IMR-90 (cell line): ENCODE measurements around the gene MAML3. TPM values are rescaled to one million over a fixed set of nuclear protein-coding genes. Genes with fewer than 3 reads are reported as not detected.

Source experiments
- ATAC-seq: fragments of 200-7000 bp; cut with Tn5 transposase; 2 replicates; pipeline ENCODE4 v1.9.1; 2020; ENCODE audit warnings: low read depth, mild to moderate bottlenecking, moderate library complexity
- BruUV-seq: library from RNA; stranded (reverse); fragments of 400-500 nt; replicated peaks from 2 replicates; lab custom pipeline; 2021; lab: Mats Ljungman, UMichigan
- CTCF ChIA-PET: fragments of 300-600 bp; formaldehyde crosslinking; extraction: SDS; loops from one replicate; lab custom pipeline; 2021; ENCODE audit warnings: antibody characterized with exemption; lab: Yijun Ruan, JAX
- POLR2A ChIA-PET: fragments of 300-600 bp; sonication (Branson Sonifier 250); formaldehyde crosslinking; loops from one replicate; lab custom pipeline; 2022; ENCODE audit warnings: antibody characterized with exemption; ENCODE audit not compliant: unreplicated experiment; lab: Charles Lee
- DNase-seq: peaks from one replicate; pipeline ENCODE4 v3.0.0; 2013
- H2AFZ ChIP-seq: replicated peaks from 2 replicates; pipeline ENCODE3; 2013; ENCODE audit warnings: low read length, mild to moderate bottlenecking; ENCODE audit not compliant: poor library complexity
- H2AK5ac ChIP-seq: 2 replicates; pipeline ENCODE4 v1.6.1; 2013; ENCODE audit warnings: low read depth, low read length, inconsistent platforms
- H2AK9ac ChIP-seq: replicated peaks from 2 replicates; pipeline ENCODE3; 2013; ENCODE audit warnings: mild to moderate bottlenecking, low read depth, low read length, moderate library complexity; ENCODE audit not compliant: poor library complexity
- H2BK120ac ChIP-seq: 2 replicates; pipeline ENCODE4 v1.6.1; 2013; ENCODE audit warnings: low read depth, low read length, inconsistent platforms
- H2BK15ac ChIP-seq: 3 replicates; pipeline ENCODE4 v1.6.1; 2013; ENCODE audit warnings: low read depth, low read length, inconsistent platforms
- H2BK20ac ChIP-seq: 2 replicates; pipeline ENCODE4 v1.6.1; 2013; ENCODE audit warnings: low read depth, mild to moderate bottlenecking, inconsistent platforms, low read length, moderate library complexity
- H2BK5ac ChIP-seq: 2 replicates; pipeline ENCODE4 v1.6.1; 2013; ENCODE audit warnings: mild to moderate bottlenecking, low read depth, low read length, inconsistent platforms; ENCODE audit not compliant: poor library complexity, severe bottlenecking
- H3K14ac ChIP-seq: replicated peaks from 2 replicates; pipeline ENCODE4 v1.6.1; 2013; ENCODE audit warnings: low read depth, low read length, inconsistent platforms
- H3K18ac ChIP-seq: 2 replicates; pipeline ENCODE4 v1.6.1; 2013; ENCODE audit warnings: low read depth, low read length, control low read depth
- H3K23ac ChIP-seq: 2 replicates; pipeline ENCODE4 v1.6.1; 2013; ENCODE audit warnings: low read depth, low read length, inconsistent platforms
- H3K27ac ChIP-seq: 2 replicates; pipeline ENCODE4 v1.5.1; 2013; ENCODE audit warnings: mild to moderate bottlenecking, control low read depth, low read length; ENCODE audit not compliant: insufficient read depth
- H3K27me3 ChIP-seq: 2 replicates; pipeline ENCODE4 v1.6.1; 2013; ENCODE audit warnings: low read length; ENCODE audit not compliant: control insufficient read depth, insufficient read depth
- H3K36me3 ChIP-seq: 2 replicates; pipeline ENCODE4 v1.6.1; 2013; ENCODE audit warnings: low read length, mixed read lengths; ENCODE audit not compliant: control insufficient read depth, insufficient read depth
- H3K4ac ChIP-seq: 2 replicates; pipeline ENCODE4 v1.6.1; 2013; ENCODE audit warnings: low read depth, low read length, inconsistent platforms
- H3K4me1 ChIP-seq: 2 replicates; pipeline ENCODE4 v1.6.1; 2013; ENCODE audit warnings: low read length, mixed read lengths; ENCODE audit not compliant: control insufficient read depth, insufficient read depth
- H3K4me2 ChIP-seq: 2 replicates; pipeline ENCODE4 v1.6.1; 2013; ENCODE audit warnings: low read depth, mild to moderate bottlenecking, control low read depth, low read length, moderate library complexity
- H3K4me3 ChIP-seq: 2 replicates; pipeline ENCODE4 v1.5.1; 2013; ENCODE audit warnings: low read depth, mild to moderate bottlenecking, control low read depth, low read length, moderate library complexity; ENCODE audit not compliant: insufficient read depth
- H3K56ac ChIP-seq: 2 replicates; pipeline ENCODE4 v1.6.1; 2013; ENCODE audit warnings: low read length, inconsistent platforms; ENCODE audit not compliant: insufficient read depth; ENCODE audit errors: extremely low read depth
- H3K79me1 ChIP-seq, 2 experiments: 2 replicates each; pipeline ENCODE4 v1.6.1; 2013; ENCODE audit warnings: low read length in 2 of 2, inconsistent platforms in 1 of 2, low read depth in 1 of 2
- H3K9ac ChIP-seq: 2 replicates; pipeline ENCODE4 v1.6.1; 2013; ENCODE audit warnings: low read depth, low read length, control low read depth
- H3K9me1 ChIP-seq: 2 replicates; pipeline ENCODE4 v1.6.1; 2013; ENCODE audit warnings: low read length, inconsistent platforms; ENCODE audit not compliant: insufficient read depth
- H3K9me3 ChIP-seq: 2 replicates; pipeline ENCODE4 v1.6.1; 2013; ENCODE audit warnings: low read length; ENCODE audit not compliant: control insufficient read depth, insufficient read depth
- H4K20me1 ChIP-seq: 2 replicates; pipeline ENCODE4 v1.6.1; 2013; ENCODE audit warnings: low read length, inconsistent platforms; ENCODE audit not compliant: insufficient read depth
- H4K5ac ChIP-seq: 2 replicates; pipeline ENCODE4 v1.6.1; 2013; ENCODE audit warnings: mild to moderate bottlenecking, low read depth, low read length, control low read depth
- H4K8ac ChIP-seq, 2 experiments: 2 replicates each; pipeline ENCODE4 v1.6.1; 2013; ENCODE audit warnings: low read depth in 2 of 2, low read length in 2 of 2, control low read depth in 1 of 2, inconsistent platforms in 1 of 2
- H4K91ac ChIP-seq: 2 replicates; pipeline ENCODE4 v1.6.1; 2013; ENCODE audit warnings: low read depth, low read length, inconsistent platforms; ENCODE audit not compliant: insufficient read depth
- CTCF ChIP-seq: conservative IDR thresholded peaks from 2 replicates; pipeline ENCODE4 v1.5.1; 2012; ENCODE audit warnings: mild to moderate bottlenecking, low read depth, low read length, improper control_type of control experiment
- FOS ChIP-seq: fragments of 150-350 bp; IDR thresholded peaks from 2 replicates; pipeline ENCODE4 v1.6.1; 2016; ENCODE audit warnings: low read depth, low read length
- MAFK ChIP-seq: IDR thresholded peaks from 2 replicates; pipeline ENCODE4 v1.6.1; 2012; ENCODE audit warnings: low read depth, low read length, improper control_type of control experiment
- RCOR1 ChIP-seq: IDR thresholded peaks from 2 replicates; pipeline ENCODE4 v1.6.1; 2012; ENCODE audit warnings: mild to moderate bottlenecking, low read length, improper control_type of control experiment; ENCODE audit not compliant: insufficient replicate concordance
- RFX5 ChIP-seq: IDR thresholded peaks from 2 replicates; pipeline ENCODE4 v1.8.0; 2012; ENCODE audit warnings: low read depth, mild to moderate bottlenecking, low read length, moderate library complexity
- WGBS, 2 experiments: methylation state at CpG; one replicate each; pipeline versions ENCODE4 v1.1.5 to v1.1.7; 2013; ENCODE audit warnings: missing lambda C conversion rate in 2 of 2; ENCODE audit not compliant: insufficient read length in 1 of 2; ENCODE audit errors: extremely low coverage in 2 of 2; 5-methylcytosine and 5-hydroxymethylcytosine counted together
- dilution Hi-C: fragments of 300-500 bp; cut with HindIII; formaldehyde crosslinking; loops from one replicate; pipeline ENCODE4 v1.14.3; 2018; ENCODE audit warnings: low sequenced_read_pairs; ENCODE audit not compliant: unreplicated experiment
- in situ Hi-C: fragments of 300-500 bp; cut with MboI; formaldehyde crosslinking; loops from 3 replicates; pipeline ENCODE4 v1.14.3; 2019; ENCODE audit warnings: low sequenced_read_pairs, inconsistent platforms, mixed read lengths
- intact Hi-C: fragments of 100-400 bp; cut with micrococcal nuclease; formaldehyde crosslinking; loops from 2 replicates; pipeline ENCODE4 v1.10.0; 2022
- polyA plus RNA-seq, 3 experiments: library from polyadenylated mRNA; depleted of rRNA; stranded (reverse); fragments of >200 nt; gene quantifications; 2 replicates each; pipeline ENCODE4 v1.2.3, GENCODE V29; 2012; ENCODE audit warnings: low replicate concordance in 1 of 3
- total RNA-seq: library from RNA; depleted of rRNA; stranded (reverse); fragments of >200 nt; gene quantifications from 2 replicates; pipeline ENCODE4 v1.2.3, GENCODE V29; 2012

The MAML3 gene
- total and polyA plus RNA-seq, 2 of the 4 experiments (the other 2 are of a cell fraction) = 0.90 to 1.7 TPM

GRCh38 chr4:139903845-139904244 lies 250.1 kb downstream of the MAML3 start:
- ChIA-PET CTCF (no interaction called here), POLR2A (no interaction called here)
- Histone ChIP-seq H3K4ac (peak overlapping the region; percentile 24), H4K8ac (no peak overlapping the region), H3K79me1 (peaks cover 0 to 4% of the 10 kb centered on the region in 2 experiments; a peak in 1 of 4 replicates), H3K9ac (no peak overlapping the region), H3K14ac (no peak overlapping the region), H2AK9ac (no peak overlapping the region), H3K27ac (no peak overlapping the region), H3K23ac (no peak overlapping the region), H2AK5ac (peak overlapping the region; percentile 66; the same call in 1 of the 2 replicates), H3K18ac (no peak overlapping the region), H4K5ac (peak overlapping the region; percentile 30; the same call in 1 of the 2 replicates), H4K91ac (no peak overlapping the region), H4K20me1 (no peaks in the 10 kb centered on the region), H3K4me3 (no peak overlapping the region), H3K36me3 (no peaks in the 10 kb centered on the region), H3K4me2 (no peak overlapping the region), H3K4me1 (peaks cover 8% of the 10 kb centered on the region), H3K27me3 (no peaks in the 10 kb centered on the region), H3K9me3 (peaks cover 2% of the 10 kb centered on the region), H2BK120ac (no peak overlapping the region), H3K9me1 (0 out of 2 replicates have a peak, but pooled peaks cover 3% of the 10 kb centered on the region), H2AFZ (no peak overlapping the region), H2BK5ac (no peak overlapping the region), H2BK20ac (peak overlapping the region; percentile 21; the same call in 1 of the 2 replicates), H3K56ac (no peak overlapping the region), H2BK15ac (no peak overlapping the region)
- TF ChIP-seq FOS = no peak
- TF ChIP-seq CTCF = no peak
- no peak for TF ChIP-seq RCOR1
- TF ChIP-seq MAFK = no peak
- no peak for TF ChIP-seq RFX5
- dilution Hi-C loops (no loop called here), in situ Hi-C loops (no loop called here), intact Hi-C loops (loop anchor here (5.0 to 10.0 kb wide), 4 partner anchors 98 to 351 kb away; partner anchors contain the start of gene MAML3)
- DNase-seq = peak; percentile 49
- whole genome bisulfite sequencing, 2 experiments = no CpG with 5 or more reads among the region's 2 CpGs
- BruUV-seq = no TSS peak
- ATAC-seq = no peak
